Tibial nerve (tissue), 4 donors: ENCODE measurements around the gene ATP6V1F. TPM values are rescaled to one million over a fixed set of nuclear protein-coding genes. Genes with fewer than 3 reads are reported as not detected.

Source experiments
- DNase-seq, 2 donors: peaks; one replicate each; pipeline ENCODE4 v3.0.0-alpha.2; 2019; ENCODE audit warnings: low spot score in 2 of 2
- H3K27ac ChIP-seq, 4 donors: fragments of 200-600 bp; sonication (generic) in 3 of 4; one replicate each; pipeline ENCODE4 v1.5.1; 2017 to 2019; ENCODE audit warnings: mild to moderate bottlenecking in 1 of 4
- H3K27me3 ChIP-seq, 2 donors: fragments of 200-600 bp; sonication (generic) in 1 of 2; one replicate each; pipeline versions ENCODE4 v1.5.1 to v1.6.0; 2017 to 2019
- H3K36me3 ChIP-seq, 3 donors: fragments of 200-600 bp; sonication (generic); one replicate each; pipeline ENCODE4 v1.5.1; 2018 to 2019
- H3K4me1 ChIP-seq, 4 donors: fragments of 200-600 bp; sonication (generic) in 3 of 4; one replicate each; pipeline ENCODE4 v1.5.1; 2017 to 2019
- H3K4me3 ChIP-seq, 4 donors: fragments of 200-600 bp; sonication (generic) in 3 of 4; one replicate each; pipeline ENCODE4 v1.5.1; 2017 to 2019; ENCODE audit warnings: mild to moderate bottlenecking in 1 of 4, moderate library complexity in 1 of 4
- H3K9me3 ChIP-seq, 4 donors: fragments of 200-600 bp; sonication (generic) in 3 of 4; one replicate each; pipeline ENCODE4 v1.5.1; 2017 to 2019
- EP300 ChIP-seq, 2 donors: sonication (generic); formaldehyde crosslinking; IDR thresholded peaks; one replicate each; pipeline ENCODE4 v1.6.1; 2017; ENCODE audit warnings: antibody characterized with exemption in 2 of 2, mild to moderate bottlenecking in 1 of 2
- POLR2A ChIP-seq, 2 donors: fragments of 450-650 bp; IDR thresholded peaks; one replicate each; pipeline ENCODE4 v1.6.1; 2017; ENCODE audit warnings: antibody characterized with exemption in 2 of 2, mild to moderate bottlenecking in 2 of 2, moderate library complexity in 2 of 2
- WGBS, 2 donors: methylation state at CpG; one replicate each; pipeline ENCODE4 v1.1.5; 2018; 5-methylcytosine and 5-hydroxymethylcytosine counted together
- total RNA-seq, 4 donors: library from RNA; depleted of rRNA; stranded (reverse); fragments of >200 nt; gene quantifications; one replicate each; pipeline ENCODE4 v1.1.0, GENCODE V29; 2016
- TF ChIP-seq, protein P1 (sequence below), 5 experiments: fragments of 200-600 bp in 3 of 5; fragments of 450-650 bp in 2 of 5; sonication (generic) in 3 of 5; IDR thresholded peaks; one replicate each; pipeline ENCODE4 v1.5.1; 2016 to 2019; ENCODE audit warnings: antibody characterized with exemption in 5 of 5, mild to moderate bottlenecking in 3 of 5, moderate library complexity in 2 of 5

ATP6V1F gene, protein sequence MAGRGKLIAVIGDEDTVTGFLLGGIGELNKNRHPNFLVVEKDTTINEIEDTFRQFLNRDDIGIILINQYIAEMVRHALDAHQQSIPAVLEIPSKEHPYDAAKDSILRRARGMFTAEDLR
- total RNA-seq, result 100 to 1,000 TPM in 1 of 4 donors, 10 to 100 TPM in 3; 57.9 to 122 (median 75.4) TPM

DNA sequence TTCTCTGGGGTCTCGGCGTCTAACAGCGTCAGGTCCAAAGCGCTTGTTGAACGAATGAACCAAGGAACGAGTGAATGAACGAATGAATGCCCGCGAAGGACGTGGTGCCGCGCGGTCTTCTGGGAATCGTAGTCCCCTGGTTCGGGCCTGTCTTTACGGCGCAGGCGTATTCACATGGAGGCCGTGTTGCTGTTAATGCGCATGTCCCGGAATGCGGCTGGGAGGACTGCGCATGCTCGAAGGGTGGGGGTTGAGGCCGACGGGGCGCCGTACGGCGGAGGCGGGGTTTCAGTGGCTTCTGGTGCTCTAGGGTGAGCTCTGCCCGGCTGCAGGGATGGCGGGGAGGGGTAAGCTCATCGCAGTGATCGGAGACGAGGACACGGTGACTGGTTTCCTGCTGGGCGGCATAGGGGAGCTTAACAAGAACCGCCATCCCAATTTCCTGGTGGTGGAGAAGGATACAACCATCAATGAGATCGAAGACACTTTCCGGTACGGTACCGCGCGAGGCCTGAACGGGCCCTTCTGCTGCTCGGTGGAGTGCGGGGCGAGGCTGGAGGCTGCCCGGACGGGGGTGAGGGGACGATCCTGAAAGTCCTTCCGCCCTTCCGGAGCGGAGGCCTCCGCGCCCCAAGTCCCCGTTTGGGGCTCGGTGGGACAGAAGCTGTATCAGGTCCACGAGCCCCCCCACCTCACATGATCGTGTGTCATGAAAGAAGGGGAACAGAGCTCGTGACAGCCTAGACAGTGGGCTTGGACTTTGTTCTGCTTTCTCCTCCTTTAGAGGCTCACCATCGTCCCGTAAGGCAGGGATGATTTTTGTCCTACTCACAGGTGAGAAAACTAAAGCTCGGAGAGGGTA lies at the start of gene ATP6V1F:
ATP6V1F (plus strand) TSS at position 286 of the 862 bp plus-strand sequence; CDS start at position 335, 49 bp downstream.
- 0 to 1% methylated on average over 49 to 57 of the region's 65 CpGs for WGBS, 2 donors
- Histone ChIP-seq H3K9me3 (no peaks in the 10 kb centered on the region), H3K36me3 (peaks cover 0 to 26% (median 0%) of the 10 kb centered on the region in 3 donors), H3K4me3 (peak within 1 kb of the TSS; percentile 74 to 93 (median 88)), H3K27ac (peak within 1 kb of the TSS; percentile 70 to 91 (median 87)), H3K27me3 (no peaks in the 10 kb centered on the region), H3K4me1 (peaks cover 0 to 47% (median 19%) of the 10 kb centered on the region in 4 donors)
- TF ChIP-seq, protein P1, sequence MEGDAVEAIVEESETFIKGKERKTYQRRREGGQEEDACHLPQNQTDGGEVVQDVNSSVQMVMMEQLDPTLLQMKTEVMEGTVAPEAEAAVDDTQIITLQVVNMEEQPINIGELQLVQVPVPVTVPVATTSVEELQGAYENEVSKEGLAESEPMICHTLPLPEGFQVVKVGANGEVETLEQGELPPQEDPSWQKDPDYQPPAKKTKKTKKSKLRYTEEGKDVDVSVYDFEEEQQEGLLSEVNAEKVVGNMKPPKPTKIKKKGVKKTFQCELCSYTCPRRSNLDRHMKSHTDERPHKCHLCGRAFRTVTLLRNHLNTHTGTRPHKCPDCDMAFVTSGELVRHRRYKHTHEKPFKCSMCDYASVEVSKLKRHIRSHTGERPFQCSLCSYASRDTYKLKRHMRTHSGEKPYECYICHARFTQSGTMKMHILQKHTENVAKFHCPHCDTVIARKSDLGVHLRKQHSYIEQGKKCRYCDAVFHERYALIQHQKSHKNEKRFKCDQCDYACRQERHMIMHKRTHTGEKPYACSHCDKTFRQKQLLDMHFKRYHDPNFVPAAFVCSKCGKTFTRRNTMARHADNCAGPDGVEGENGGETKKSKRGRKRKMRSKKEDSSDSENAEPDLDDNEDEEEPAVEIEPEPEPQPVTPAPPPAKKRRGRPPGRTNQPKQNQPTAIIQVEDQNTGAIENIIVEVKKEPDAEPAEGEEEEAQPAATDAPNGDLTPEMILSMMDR (IDR thresholded peaks at IDR 0.05), result peak in 2 of 5 experiments; percentile 48 to 55
- TF ChIP-seq POLR2A (IDR thresholded peaks at IDR 0.05) (peak; percentile 51 to 81), EP300 (IDR thresholded peaks at IDR 0.05) (peak; percentile 85 to 93)
- DNase-seq, result peak; percentile 95 to 96

DNA sequence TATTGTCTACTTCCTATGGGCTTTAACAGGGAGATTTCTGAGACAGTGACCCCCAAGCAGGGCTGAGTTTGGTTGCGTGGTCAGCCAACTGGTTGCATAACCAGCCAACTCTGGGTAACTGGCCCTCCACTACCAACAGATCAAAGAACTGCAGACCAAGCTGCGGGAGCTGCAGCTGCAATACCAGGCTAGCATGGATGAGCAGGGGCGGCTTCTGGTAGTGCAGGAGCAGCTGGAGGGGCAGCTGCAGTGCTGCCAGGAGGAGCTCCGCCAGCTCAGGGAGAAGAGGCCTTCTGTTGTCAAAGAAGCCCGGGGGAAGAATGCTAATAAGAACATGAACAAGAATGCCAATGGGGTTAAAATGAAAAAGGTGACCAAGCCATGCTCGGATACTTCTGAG lies 48.2 kb upstream of the ATP6V1F start:
- WGBS, 2 donors, result 85 to 88% methylated on average over 6 of the region's 6 CpGs
- no peak for DNase-seq

DNA sequence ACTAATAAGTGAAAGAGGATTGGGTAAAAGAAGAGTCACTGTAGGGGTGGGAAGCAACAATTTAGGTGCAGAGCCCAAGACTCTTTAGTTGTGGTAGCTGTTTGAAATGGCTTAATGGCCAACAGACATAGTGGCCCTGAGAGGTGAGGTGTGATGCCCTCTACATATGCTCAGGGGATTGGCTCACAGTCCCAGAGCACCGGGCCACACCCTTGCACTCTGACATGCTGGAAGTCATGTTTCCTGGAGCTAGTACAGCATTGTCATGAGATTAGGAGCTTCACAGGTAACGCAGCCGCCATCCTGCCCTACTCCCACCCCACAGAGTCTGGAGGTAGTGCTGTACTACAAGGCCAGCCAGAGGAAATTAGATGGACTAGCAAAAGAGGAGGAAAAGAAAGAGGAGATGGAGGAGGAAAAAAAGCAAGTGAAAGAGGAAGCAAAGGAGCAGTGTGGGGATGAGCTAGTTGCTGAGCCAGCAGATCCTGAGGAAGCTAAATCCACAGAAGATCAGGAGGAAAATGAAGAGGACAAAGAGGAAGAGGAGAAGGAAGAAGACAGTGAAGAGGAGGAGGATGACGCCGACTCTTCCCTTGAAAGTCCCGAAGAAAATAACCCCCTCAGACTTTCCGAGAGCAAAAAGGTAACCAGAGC lies 47.2 kb upstream of the ATP6V1F start:
- TF ChIP-seq, protein P1 (IDR thresholded peaks at IDR 0.05), result no peak
- TF ChIP-seq POLR2A (IDR thresholded peaks at IDR 0.05) (no peak), EP300 (IDR thresholded peaks at IDR 0.05) (peak in 1 of 2 donors; percentile 21)
- no peak overlapping the region for H3K4me3 ChIP-seq
- DNase-seq, result no peak
- no peak overlapping the region for H3K27ac ChIP-seq
- H3K4me1 ChIP-seq, result no peaks in the 10 kb centered on the region
- H3K27me3 ChIP-seq, result no peaks in the 10 kb centered on the region
- H3K9me3 ChIP-seq, result no peaks in the 10 kb centered on the region
- no peaks in the 10 kb centered on the region for H3K36me3 ChIP-seq
- WGBS, 2 donors, result 88 to 89% methylated on average over 7 of the region's 7 CpGs

More for the DNA sequence above, 48.2 kb upstream of the ATP6V1F start:
- H3K4me3 ChIP-seq, result no peak overlapping the region
- no peaks in the 10 kb centered on the region for H3K36me3 ChIP-seq
- no peaks in the 10 kb centered on the region for H3K27me3 ChIP-seq
- no peak for TF ChIP-seq EP300 (IDR thresholded peaks at IDR 0.05)
- TF ChIP-seq, protein P1 (IDR thresholded peaks at IDR 0.05), result no peak
- TF ChIP-seq POLR2A (IDR thresholded peaks at IDR 0.05), result no peak
- no peak overlapping the region for H3K27ac ChIP-seq
- H3K4me1 ChIP-seq, result no peaks in the 10 kb centered on the region
- H3K9me3 ChIP-seq, result no peaks in the 10 kb centered on the region

DNA sequence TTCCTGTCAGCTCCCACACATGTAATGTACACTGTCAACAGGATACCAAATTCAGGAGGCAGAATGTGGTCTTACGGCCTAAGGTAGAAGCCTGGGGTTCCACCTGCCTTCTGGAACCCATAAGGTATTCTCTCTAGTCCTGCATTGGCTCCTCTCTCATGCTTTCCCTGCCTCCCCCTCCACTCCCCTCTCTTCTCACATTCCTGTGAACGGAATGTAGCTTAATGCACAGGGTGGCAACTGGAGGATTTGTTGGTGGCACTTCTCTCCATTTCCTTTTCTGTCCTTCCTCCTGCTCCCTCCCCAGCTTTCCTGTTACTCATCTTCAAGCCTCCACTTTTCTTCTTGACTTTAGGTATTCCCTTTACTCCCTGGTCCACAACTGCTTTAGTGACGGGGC lies 44.0 kb upstream of the ATP6V1F start:
- 72 to 81% methylated on average over 3 of the region's 3 CpGs for WGBS, 2 donors
- no peaks in the 10 kb centered on the region for H3K9me3 ChIP-seq

More for the DNA sequence above, 44.0 kb upstream of the ATP6V1F start:
- no peaks in the 10 kb centered on the region for H3K4me1 ChIP-seq
- TF ChIP-seq POLR2A (IDR thresholded peaks at IDR 0.05), result no peak
- TF ChIP-seq EP300 (IDR thresholded peaks at IDR 0.05), result no peak
- TF ChIP-seq, protein P1 (IDR thresholded peaks at IDR 0.05), result no peak
- H3K27me3 ChIP-seq, result no peaks in the 10 kb centered on the region
- no peak for DNase-seq
- no peaks in the 10 kb centered on the region for H3K36me3 ChIP-seq
- H3K27ac ChIP-seq, result no peak overlapping the region
- no peak overlapping the region for H3K4me3 ChIP-seq
